ENCODE data around the gene DUS1L.
A peak's percentile ranks its signal among the peaks of the same experiment; 100 is the strongest.

The DUS1L gene

GRCh38 chr17:82100502-82101298, 35.1 kb upstream of the DUS1L start:
- DNase-seq = no peak

DNA sequence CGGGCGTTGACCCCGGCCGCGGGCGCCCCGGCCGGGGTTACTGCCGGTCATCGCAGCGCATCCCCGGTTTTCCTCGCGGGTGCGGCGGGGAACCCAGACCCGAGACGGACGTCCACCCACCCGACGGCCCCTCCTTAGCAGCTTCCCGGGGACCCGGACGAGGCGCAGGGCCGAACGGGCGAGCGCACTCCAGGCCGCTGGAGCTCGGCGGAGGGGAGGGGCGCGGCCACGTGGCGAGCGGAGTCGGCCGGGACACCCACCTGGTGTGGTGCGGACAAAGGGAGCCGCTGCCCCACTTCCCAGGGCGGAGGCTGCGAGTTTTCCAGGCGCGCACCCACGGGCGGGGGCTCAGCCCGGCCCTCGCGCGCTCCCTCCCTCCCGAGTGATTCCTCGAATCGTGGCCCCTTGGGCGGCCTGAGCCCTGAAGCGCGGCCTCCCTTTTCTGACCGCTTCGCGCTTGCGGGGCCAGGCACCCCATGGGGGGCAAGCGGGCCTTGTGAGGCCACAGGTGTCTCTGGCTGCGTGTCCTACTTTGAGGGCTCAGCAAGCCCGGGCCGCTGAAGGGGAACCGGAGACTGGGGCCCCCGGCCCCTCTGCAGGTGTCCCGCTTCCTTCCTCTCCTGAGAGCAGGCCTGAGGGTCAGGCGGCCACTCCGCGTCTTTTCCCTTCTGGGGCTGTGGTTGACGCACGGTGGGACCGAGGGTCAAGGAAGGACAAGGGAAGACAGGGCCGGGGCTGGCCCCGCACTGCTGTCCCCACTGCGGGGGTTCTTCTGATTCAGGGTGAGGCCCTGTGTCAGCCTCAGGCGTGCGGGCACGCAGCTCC, 33.5 kb upstream of the DUS1L start:
- peak; percentile 41 for DNase-seq

GRCh38 chr17:82098169-82098938, 32.8 kb upstream of the DUS1L start, which contains the start of gene FASN:
Gene FASN, minus strand, starts transcription at chr17:82098236. Its CDS starts 1,791 bp downstream, at chr17:82096445.
- peak; percentile 98 for DNase-seq

- DNase-seq = no peak
Observed at GRCh38 chr17:82097919-82098168, 32.2 kb upstream of the DUS1L start.

DNA sequence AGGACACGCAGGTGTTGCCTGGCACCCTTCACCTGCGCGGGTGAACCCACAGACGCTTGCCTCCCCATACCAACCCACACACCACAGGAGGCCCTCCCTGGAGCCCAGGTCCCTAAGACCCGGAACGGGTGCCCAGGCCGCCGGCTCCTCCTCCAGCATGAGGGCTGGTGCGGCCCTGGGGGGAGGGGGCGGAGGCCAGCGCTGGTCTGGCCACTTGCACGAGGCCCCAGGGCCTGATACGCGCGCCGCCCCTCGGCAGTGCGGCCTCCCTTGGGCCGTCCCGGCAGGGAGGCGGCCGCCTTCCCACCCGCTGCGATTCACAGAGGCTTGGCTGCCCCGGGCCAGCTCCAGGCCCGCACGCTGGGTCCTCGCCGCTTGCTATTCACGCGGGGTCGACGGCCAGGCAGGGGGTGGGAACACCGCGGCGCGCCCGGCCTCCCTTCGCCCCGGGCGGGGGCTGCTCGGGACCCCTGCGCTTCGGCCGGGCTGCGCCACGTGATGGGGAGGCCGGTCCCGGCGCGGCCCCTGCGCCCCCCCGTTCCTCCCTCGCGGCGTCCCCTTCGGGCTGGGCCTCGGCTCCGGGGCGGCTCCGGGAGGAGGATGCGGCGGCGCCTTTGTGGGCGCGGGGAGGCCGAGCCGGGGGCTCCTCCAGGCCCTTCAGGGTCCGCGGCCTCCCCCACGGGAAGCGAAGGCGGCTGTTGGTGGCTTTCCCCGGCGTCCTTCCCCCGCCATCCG, 31.7 kb upstream of the DUS1L start:
- DNase-seq = peak; percentile 74

DNA sequence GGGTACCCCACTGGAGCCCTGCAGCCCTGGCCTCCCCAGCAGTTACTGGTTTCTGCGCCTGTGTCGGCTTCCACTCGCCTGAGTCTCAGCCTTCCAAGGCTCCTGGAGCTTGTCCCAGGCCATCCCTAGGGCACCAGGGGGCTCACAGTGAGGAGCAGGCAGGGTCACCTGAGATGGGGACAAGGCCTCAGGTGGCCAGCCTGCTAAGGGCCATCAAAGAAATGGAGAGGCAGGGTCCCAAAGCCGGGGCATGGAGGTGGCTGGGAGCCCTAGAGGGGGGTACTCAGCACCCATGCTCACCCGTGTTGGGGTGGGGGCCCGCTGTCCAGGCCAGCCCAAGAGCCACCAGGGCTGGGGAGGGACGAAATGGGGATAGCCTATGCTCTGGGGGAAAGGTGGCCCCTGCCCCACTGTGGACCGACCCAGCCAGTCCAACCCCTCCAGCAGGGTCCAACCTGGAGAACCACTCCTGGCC, 31.1 kb upstream of the DUS1L start:
- DNase-seq = no peak

DNA sequence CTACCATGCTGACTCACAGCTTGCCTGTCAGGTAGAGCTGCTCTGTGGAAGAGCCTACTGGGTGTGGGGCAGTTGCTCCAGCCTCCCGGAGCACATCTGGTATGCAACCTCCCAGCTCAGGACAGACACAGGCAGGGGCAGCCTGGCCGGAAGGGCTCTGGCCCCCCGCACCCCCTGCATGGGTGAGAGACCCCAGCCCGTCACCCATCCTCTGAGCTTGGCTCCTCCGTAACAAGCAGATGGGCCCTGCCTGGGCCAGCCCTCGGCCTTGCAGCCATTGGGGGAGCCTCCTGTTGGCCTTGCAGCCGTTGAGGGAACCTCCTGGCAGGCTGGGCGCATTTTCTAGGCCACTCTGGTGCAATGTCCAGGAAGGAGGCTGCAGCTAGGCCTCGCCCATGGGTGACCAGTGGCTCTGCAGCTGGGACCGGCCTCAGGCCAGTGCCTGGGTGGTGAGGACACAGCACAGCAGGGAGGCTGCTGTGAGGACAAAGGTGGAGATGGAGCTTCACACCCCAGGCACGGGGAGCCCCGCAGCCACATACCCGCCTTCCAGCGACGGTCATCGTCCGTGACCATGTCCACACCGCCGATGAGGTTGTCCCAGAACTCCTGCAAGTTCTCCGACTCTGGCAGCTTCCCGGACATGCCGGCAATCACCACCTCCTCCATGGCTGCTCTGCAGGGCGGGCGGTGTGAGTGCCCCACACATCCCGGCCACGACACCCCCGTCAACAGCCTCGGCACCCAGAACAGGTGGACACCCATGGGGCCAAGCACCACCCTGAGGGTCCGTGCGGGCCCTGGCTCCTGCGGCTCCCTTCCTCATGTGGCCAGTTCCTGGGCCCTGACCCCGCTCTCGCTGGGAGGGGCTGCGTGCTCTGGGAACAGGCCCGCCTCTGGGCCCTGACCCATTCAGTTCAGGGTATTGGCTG, 30.4 kb upstream of the DUS1L start:
- no peak for DNase-seq

GRCh38 chr17:82094931-82095776, 29.6 kb upstream of the DUS1L start:
- no peak for DNase-seq

DNA sequence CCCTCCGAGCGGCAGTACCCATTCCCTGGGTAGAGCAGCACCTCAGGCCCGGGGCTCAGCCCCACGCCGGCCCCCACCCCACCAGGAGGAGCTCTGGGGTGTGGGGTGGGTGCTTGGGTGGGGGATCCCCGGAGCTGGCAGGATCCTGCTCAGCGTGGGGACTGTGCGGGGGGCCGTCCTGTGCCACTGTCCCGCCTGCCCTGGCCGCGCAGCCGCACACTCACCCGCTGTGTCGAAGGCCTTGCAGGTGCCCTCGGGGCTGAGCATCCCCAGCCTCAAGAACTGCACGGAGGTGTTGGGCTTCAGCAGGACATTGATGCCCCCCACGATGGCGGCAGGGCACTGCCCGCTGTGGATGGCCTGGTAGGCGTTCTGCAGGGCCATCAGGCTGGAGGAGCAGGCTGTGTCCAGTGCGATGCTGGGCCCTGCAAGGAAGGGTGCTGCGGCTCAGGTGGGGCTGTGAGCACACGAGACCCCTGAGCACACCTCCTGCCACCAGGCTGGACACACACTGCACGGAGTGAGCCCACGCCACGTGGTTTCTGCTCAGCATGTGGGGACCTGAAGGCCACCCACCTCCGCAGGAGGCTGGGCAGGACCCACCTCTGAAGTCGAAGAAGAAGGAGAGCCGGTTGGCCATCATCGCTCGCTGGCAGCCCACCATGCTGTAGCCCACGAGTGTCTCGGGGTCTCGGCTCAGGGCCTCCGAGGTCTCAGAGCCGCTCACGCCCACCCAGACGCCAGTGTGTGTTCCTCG, 27.6 kb upstream of the DUS1L start:
- no peak for DNase-seq

DNA sequence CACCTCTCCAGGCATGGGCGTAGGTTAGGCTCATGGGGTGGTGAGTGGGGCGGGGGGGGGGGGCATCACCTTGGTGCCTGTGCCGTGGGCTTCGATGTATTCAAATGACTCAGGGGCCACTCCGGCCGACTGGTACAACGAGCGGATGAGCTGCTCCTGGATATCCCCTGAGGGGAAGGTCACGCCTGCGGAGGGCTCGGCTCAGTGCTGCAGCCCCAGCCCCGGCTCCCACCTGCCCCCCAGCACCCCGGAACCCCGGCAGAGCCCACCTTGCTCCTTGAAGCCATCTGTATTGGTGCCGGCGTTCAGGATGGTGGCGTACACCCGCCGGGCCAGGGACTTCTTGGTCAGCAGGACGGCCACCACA, 27.0 kb upstream of the DUS1L start:
- DNase-seq = no peak

GRCh38 chr17:82092094-82092586, 26.5 kb upstream of the DUS1L start:
- no peak for DNase-seq

- DNase-seq = no peak
Observed at GRCh38 chr17:82091264-82092066, 25.9 kb upstream of the DUS1L start.

GRCh38 chr17:82090549-82091263, 25.1 kb upstream of the DUS1L start:
- no peak for DNase-seq

GRCh38 chr17:82089723-82090548, 24.3 kb upstream of the DUS1L start:
- no peak for DNase-seq

DNA sequence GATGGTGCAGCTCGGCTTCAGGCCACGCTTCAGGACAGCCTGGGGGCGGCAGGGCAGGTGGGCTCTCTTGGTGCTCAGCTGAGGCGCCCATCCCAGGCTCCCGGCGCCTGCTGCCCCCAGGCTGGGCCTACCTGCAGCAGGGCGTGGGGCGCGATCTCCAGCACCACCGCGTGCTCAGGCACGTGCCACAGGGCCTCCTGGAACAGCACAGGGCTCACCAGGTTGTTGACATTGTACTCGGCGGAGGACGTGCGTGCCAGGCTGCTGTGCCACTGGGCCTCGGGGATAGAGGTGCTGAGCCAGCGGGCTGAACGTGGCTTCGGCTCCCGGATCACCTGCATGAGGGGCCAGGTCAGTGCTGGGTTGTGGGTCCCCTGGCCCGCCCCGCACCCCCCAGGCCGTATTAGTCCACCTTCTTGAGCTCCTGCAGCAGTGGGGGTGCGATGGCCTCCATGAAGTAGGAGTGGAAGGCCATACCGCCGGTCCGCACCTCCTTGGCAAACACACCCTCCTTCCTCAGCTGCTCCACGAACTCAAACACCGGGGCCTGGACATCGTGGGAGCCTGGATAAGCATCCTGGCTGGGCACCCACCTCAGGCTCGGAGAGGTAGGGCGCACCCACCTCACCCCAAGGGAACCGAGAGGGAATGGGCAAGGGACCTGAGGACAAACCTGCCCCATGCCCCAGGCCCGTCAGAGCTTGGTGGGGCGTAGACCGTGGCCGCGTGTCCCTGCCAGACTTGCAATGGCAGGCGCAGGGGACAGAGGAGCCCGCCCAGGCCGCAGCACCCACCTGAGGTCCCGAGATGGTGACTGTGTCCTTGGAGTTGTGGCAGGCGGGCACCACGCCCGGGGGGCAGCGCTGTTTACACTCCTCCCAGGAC, 23.5 kb upstream of the DUS1L start:
- no peak for DNase-seq

Data from hematopoietic multipotent progenitor cell treated with erythropoietin and hydrocortisone succinate and interleukin-3 and kit ligand, for 4 days (in vitro differentiated cells).